Measurements from ENCODE around the gene IFI16. TPM values are rescaled to one million over a fixed set of nuclear protein-coding genes. Genes with fewer than 3 reads are reported as not detected.
"Not testable (repeated sequence)": the region's sequence is repeated elsewhere in the genome, so short reads cannot be mapped to it uniquely, and the experiment has no call there.

IFI16 gene
- total RNA-seq, 4 donors from 2014 or later, result 47.0 to 72.0 (median 50.8) TPM

DNA sequence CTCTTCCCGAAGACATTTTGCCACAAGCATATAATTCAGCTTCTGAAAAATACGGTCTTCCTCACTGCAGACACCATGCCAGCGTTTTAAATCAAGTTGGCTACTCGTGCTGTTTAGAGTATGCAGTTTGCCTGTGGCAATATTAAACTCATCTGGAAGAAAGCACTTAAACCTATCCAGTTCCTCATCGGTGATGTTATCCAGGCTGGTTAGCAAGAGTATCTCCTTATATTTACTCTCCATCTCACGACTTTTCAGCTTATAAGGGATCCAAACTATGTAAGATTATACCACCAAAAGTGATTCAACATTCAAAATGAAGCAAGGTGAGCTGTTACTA is 9.7 kb upstream of the IFI16 start:
- intact Hi-C loops (cut with DNase I; ENCODE audit: low total_unique reads), result no loop called here
- TF ChIP-seq POLR2A (IDR thresholded peaks at IDR 0.05), result no peak
- TF ChIP-seq, protein P1, sequence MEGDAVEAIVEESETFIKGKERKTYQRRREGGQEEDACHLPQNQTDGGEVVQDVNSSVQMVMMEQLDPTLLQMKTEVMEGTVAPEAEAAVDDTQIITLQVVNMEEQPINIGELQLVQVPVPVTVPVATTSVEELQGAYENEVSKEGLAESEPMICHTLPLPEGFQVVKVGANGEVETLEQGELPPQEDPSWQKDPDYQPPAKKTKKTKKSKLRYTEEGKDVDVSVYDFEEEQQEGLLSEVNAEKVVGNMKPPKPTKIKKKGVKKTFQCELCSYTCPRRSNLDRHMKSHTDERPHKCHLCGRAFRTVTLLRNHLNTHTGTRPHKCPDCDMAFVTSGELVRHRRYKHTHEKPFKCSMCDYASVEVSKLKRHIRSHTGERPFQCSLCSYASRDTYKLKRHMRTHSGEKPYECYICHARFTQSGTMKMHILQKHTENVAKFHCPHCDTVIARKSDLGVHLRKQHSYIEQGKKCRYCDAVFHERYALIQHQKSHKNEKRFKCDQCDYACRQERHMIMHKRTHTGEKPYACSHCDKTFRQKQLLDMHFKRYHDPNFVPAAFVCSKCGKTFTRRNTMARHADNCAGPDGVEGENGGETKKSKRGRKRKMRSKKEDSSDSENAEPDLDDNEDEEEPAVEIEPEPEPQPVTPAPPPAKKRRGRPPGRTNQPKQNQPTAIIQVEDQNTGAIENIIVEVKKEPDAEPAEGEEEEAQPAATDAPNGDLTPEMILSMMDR (IDR thresholded peaks at IDR 0.05), result no peak
- peak overlapping the region; percentile 12 for H3K4me3 ChIP-seq (ENCODE audit: low read depth, poor library complexity, severe bottlenecking)
- no peak for DNase-seq (ENCODE audit: low spot score in 2 of 2)
- WGBS, 2 donors, result 9 to 10% methylated on average over 6 of the region's 6 CpGs

- intact Hi-C loops (cut with DNase I; ENCODE audit: low total_unique reads), result no loop called here
- TF ChIP-seq POLR2A (IDR thresholded peaks at IDR 0.05), result no peak
- TF ChIP-seq, protein P1 (IDR thresholded peaks at IDR 0.05), result no peak
- no peak overlapping the region for H3K4me3 ChIP-seq (ENCODE audit: low read depth, poor library complexity, severe bottlenecking)
- DNase-seq (ENCODE audit: low spot score in 2 of 2), result peak; percentile 94 to 97
- 7 to 9% methylated on average over 1 of the region's 1 CpG for WGBS, 2 donors
Measured at GRCh38 chr1:159000625-159001024, 9.1 kb upstream of the IFI16 start.

DNA sequence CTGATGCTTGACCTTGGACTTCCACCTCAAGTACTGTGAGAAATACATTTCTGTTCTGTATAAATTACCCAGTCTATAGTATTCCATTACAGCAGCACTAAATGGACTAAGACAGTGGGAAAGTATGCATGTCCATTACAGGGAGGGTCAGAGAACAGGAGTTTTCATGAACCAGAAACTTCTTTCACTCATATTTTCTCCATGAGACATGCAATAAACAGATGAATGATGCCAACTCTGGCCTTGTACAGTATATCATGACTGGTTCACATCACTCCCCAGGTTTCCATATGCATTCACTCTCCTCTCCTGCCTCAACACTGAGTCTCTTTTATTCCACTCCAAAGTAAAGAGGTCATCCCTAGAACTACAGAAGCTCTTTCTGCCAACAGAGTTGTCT is 4.5 kb upstream of the IFI16 start:
- intact Hi-C loops (cut with DNase I; ENCODE audit: low total_unique reads), result no loop called here
- H3K4me3 ChIP-seq (ENCODE audit: low read depth, poor library complexity, severe bottlenecking), result no peak overlapping the region
- DNase-seq (ENCODE audit: low spot score in 2 of 2), result no peak
- TF ChIP-seq, protein P1 (IDR thresholded peaks at IDR 0.05), result no peak
- no peak for TF ChIP-seq POLR2A (IDR thresholded peaks at IDR 0.05)

GRCh38 chr1:159005676-159006075 is 4.0 kb upstream of the IFI16 start:
- WGBS, 2 donors, result 47 to 51% methylated on average over 6 of the region's 6 CpGs
- no peak for TF ChIP-seq POLR2A (IDR thresholded peaks at IDR 0.05)
- TF ChIP-seq, protein P1 (IDR thresholded peaks at IDR 0.05), result no peak
- DNase-seq (ENCODE audit: low spot score in 2 of 2), result no peak
- H3K4me3 ChIP-seq (ENCODE audit: low read depth, poor library complexity, severe bottlenecking), result no peak overlapping the region
- intact Hi-C loops (cut with DNase I; ENCODE audit: low total_unique reads), result no loop called here

- DNase-seq (ENCODE audit: low spot score in 2 of 2); H3K4me3 ChIP-seq (ENCODE audit: low read depth, poor library complexity, severe bottlenecking): not testable (repeated sequence)
- 77 to 81% methylated on average over 11 of the region's 11 CpGs for WGBS, 2 donors
Measured at GRCh38 chr1:159006210-159006807, 3.4 kb upstream of the IFI16 start.

GRCh38 chr1:159007726-159008125 is 2.0 kb upstream of the IFI16 start:
- TF ChIP-seq, protein P1 (IDR thresholded peaks at IDR 0.05), result no peak
- TF ChIP-seq POLR2A (IDR thresholded peaks at IDR 0.05), result no peak
- intact Hi-C loops (cut with DNase I; ENCODE audit: low total_unique reads), result no loop called here
- no peak overlapping the region for H3K4me3 ChIP-seq (ENCODE audit: low read depth, poor library complexity, severe bottlenecking)
- DNase-seq (ENCODE audit: low spot score in 2 of 2), result no peak

More at GRCh38 chr1:159006210-159006807, 3.4 kb upstream of the IFI16 start:
- intact Hi-C loops (cut with DNase I; ENCODE audit: low total_unique reads), result not testable (repeated sequence)
